NB4 (cell line): Measurements from ENCODE around the gene CNBP.

Experiments
- MYC ChIP-seq: IDR thresholded peaks from 2 replicates; pipeline ENCODE4 v1.6.1; 2011; ENCODE audit warnings: low read depth, low read length
- POLR2A ChIP-seq: IDR thresholded peaks from 2 replicates; pipeline ENCODE4 v1.6.1; 2011; ENCODE audit warnings: mild to moderate bottlenecking; ENCODE audit not compliant: insufficient read length; ENCODE audit errors: extremely low read depth

GRCh38 chr3:129121792-129122411 is 61.8 kb downstream of the CNBP start, which contains the start of gene RAB43:
- TF ChIP-seq MYC (no peak), POLR2A (no peak)
